Esophagus muscularis mucosa (tissue), 4 donors: ENCODE data around the gene DENND2A. TPM values are rescaled to one million over a fixed set of nuclear protein-coding genes. Genes with fewer than 3 reads are reported as not detected.

Source experiments
- DNase-seq: peaks from one replicate; pipeline ENCODE4 v3.0.0-alpha.2; 2017; ENCODE audit errors: extremely low spot score
- H3K27ac ChIP-seq, 4 donors: fragments of 200-600 bp; sonication (generic); replicated peaks in 1 of 4; 1 replicate in 3 of 4; 2 replicates in 1 of 4; pipeline ENCODE4 v1.5.1; 2016 to 2019; ENCODE audit warnings: mild to moderate bottlenecking in 1 of 4
- H3K27me3 ChIP-seq, 4 donors: fragments of 200-600 bp; sonication (generic); one replicate each; pipeline versions ENCODE4 v1.5.1 to v1.6.0; 2016 to 2019
- H3K36me3 ChIP-seq, 4 donors: fragments of 200-600 bp; sonication (generic); one replicate each; pipeline ENCODE4 v1.5.1; 2016 to 2019
- H3K4me1 ChIP-seq, 4 donors: fragments of 200-600 bp; sonication (generic); one replicate each; pipeline ENCODE4 v1.5.1; 2016 to 2019
- H3K4me3 ChIP-seq, 4 donors: fragments of 200-600 bp; sonication (generic); 1 replicate in 2 of 4; 2 replicates in 2 of 4; pipeline ENCODE4 v1.5.1; 2016 to 2019; ENCODE audit warnings: mild to moderate bottlenecking in 4 of 4, moderate library complexity in 1 of 4
- H3K9me3 ChIP-seq, 4 donors: fragments of 200-600 bp; sonication (generic); 1 replicate in 3 of 4; 2 replicates in 1 of 4; pipeline ENCODE4 v1.5.1; 2016 to 2019
- EP300 ChIP-seq: sonication (generic); formaldehyde crosslinking; IDR thresholded peaks from one replicate; pipeline ENCODE4 v1.6.1; 2017; ENCODE audit warnings: antibody characterized with exemption
- POLR2A ChIP-seq: fragments of 450-650 bp; IDR thresholded peaks from one replicate; pipeline ENCODE4 v1.6.1; 2017; ENCODE audit warnings: antibody characterized with exemption, moderate library complexity, mild to moderate bottlenecking, low read depth
- POLR2AphosphoS5 ChIP-seq, 2 donors: sonication (generic); formaldehyde crosslinking; IDR thresholded peaks; one replicate each; pipeline ENCODE4 v1.6.1; 2017; ENCODE audit warnings: antibody characterized with exemption in 2 of 2
- WGBS: methylation state at CpG from one replicate; pipeline ENCODE4 v1.1.5; 2018; 5-methylcytosine and 5-hydroxymethylcytosine counted together
- intact Hi-C: fragments of 100-400 bp; cut with DNase I; formaldehyde crosslinking; loops from one replicate; pipeline ENCODE4 v1.15.1; 2023
- total RNA-seq, 4 donors: library from RNA; depleted of rRNA; stranded (reverse); fragments of >200 nt; gene quantifications; one replicate each; pipeline versions ENCODE4 v1.1.0 to v1.2.1, GENCODE V29; 2016
- TF ChIP-seq, protein P1 (sequence below), 3 experiments: fragments of 200-600 bp in 2 of 3; fragments of 450-650 bp in 1 of 3; sonication (generic) in 2 of 3; IDR thresholded peaks; one replicate each; pipeline ENCODE4 v1.5.1; 2017 to 2019; ENCODE audit warnings: antibody characterized with exemption in 3 of 3, mild to moderate bottlenecking in 2 of 3, moderate library complexity in 1 of 3

DENND2A gene, protein sequence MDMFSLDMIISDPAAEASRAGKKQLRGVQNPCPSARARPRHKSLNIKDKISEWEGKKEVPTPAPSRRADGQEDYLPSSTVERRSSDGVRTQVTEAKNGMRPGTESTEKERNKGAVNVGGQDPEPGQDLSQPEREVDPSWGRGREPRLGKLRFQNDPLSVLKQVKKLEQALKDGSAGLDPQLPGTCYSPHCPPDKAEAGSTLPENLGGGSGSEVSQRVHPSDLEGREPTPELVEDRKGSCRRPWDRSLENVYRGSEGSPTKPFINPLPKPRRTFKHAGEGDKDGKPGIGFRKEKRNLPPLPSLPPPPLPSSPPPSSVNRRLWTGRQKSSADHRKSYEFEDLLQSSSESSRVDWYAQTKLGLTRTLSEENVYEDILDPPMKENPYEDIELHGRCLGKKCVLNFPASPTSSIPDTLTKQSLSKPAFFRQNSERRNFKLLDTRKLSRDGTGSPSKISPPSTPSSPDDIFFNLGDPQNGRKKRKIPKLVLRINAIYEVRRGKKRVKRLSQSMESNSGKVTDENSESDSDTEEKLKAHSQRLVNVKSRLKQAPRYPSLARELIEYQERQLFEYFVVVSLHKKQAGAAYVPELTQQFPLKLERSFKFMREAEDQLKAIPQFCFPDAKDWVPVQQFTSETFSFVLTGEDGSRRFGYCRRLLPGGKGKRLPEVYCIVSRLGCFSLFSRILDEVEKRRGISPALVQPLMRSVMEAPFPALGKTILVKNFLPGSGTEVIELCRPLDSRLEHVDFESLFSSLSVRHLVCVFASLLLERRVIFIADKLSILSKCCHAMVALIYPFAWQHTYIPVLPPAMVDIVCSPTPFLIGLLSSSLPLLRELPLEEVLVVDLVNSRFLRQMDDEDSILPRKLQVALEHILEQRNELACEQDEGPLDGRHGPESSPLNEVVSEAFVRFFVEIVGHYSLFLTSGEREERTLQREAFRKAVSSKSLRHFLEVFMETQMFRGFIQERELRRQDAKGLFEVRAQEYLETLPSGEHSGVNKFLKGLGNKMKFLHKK
- total RNA-seq, result 10 to 100 TPM; 46.4 to 77.2 (median 59.2) TPM

DNA sequence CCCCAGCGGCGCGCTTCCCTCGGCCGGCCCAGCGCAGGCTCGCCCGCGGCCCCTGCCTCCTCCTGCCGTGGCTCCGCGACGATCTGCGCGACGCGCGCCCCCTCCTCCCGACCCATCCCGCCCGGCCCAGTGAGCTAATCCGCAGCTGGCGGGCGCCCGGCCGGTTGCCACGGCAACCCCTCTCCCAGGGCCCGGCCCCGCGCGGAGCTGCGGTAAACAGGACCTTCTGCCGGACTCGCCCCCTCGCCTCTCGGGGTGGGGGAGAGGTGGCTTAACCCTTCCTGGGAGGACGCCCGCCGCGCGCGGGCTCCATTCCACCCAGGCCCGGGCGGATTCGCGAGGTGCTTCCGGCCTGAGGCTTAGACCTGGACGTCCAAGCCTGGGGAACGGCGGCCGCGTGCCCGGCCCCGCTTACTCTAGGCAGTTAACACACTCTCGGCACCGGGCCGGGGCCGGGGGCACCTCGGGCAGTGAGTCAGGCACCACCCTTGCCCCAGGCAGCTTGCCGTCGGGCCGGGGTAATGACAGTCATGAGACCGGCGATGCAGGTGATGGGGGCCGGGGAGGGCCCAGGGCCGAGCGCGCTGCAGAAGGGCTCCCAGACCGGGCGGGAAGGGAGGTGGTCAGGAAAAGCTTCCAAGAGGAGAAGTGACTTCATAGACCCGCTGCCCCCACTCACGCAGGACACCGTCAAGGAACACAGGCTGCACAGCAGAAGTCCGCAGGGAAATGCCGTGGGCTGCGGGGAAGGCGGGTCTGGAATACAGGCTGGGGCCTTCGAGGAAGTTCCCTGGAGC is at the start of gene DENND2A:
Gene DENND2A (minus strand): TSS at position 87 of the 797 bp plus-strand sequence. CDS start 38,416 bp downstream, outside the sequence.
- TF ChIP-seq POLR2AphosphoS5 (IDR thresholded peaks at IDR 0.05) (peak; percentile 47 to 54), POLR2A (no peak), EP300 (peak; percentile 56)
- TF ChIP-seq, protein P1, sequence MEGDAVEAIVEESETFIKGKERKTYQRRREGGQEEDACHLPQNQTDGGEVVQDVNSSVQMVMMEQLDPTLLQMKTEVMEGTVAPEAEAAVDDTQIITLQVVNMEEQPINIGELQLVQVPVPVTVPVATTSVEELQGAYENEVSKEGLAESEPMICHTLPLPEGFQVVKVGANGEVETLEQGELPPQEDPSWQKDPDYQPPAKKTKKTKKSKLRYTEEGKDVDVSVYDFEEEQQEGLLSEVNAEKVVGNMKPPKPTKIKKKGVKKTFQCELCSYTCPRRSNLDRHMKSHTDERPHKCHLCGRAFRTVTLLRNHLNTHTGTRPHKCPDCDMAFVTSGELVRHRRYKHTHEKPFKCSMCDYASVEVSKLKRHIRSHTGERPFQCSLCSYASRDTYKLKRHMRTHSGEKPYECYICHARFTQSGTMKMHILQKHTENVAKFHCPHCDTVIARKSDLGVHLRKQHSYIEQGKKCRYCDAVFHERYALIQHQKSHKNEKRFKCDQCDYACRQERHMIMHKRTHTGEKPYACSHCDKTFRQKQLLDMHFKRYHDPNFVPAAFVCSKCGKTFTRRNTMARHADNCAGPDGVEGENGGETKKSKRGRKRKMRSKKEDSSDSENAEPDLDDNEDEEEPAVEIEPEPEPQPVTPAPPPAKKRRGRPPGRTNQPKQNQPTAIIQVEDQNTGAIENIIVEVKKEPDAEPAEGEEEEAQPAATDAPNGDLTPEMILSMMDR (IDR thresholded peaks at IDR 0.05), result no peak
- intact Hi-C loops, result loop anchor here (2.0 kb wide), 1 partner anchor 74 kb away; no protein-coding TSS in a partner anchor
- peak within 1 kb of the TSS; percentile 91 to 98 (median 97) for H3K27ac ChIP-seq

GRCh38 chr7:140689199-140690152 is 48.9 kb upstream of the DENND2A start:
- Histone ChIP-seq H3K27me3 (no peaks in the 10 kb centered on the region), H3K9me3 (no peaks in the 10 kb centered on the region), H3K4me1 (no peaks in the 10 kb centered on the region), H3K4me3 (no peak overlapping the region), H3K36me3 (peaks cover 21 to 99% (median 70%) of the 10 kb centered on the region in 4 donors), H3K27ac (no peak overlapping the region)
- TF ChIP-seq POLR2AphosphoS5 (IDR thresholded peaks at IDR 0.05), result no peak
- no peak for TF ChIP-seq EP300
- TF ChIP-seq, protein P1 (IDR thresholded peaks at IDR 0.05), result no peak
- TF ChIP-seq POLR2A, result no peak
- WGBS, result 93% methylated on average over 16 of the region's 16 CpGs
- DNase-seq, result no peak
- intact Hi-C loops, result loop anchor here (10.0 kb wide), 1 partner anchor 325 kb away; the partner anchor contains the start of gene MRPS33

More for the DNA sequence above, at the start of gene DENND2A:
- Histone ChIP-seq H3K27me3 (peaks cover 0 to 3% (median 0%) of the 10 kb centered on the region in 4 donors), H3K4me3 (peak within 1 kb of the TSS; percentile 68 to 92 (median 88)), H3K4me1 (peaks cover 39 to 72% (median 70%) of the 10 kb centered on the region in 4 donors), H3K36me3 (no peaks in the 10 kb centered on the region), H3K9me3 (no peaks in the 10 kb centered on the region)
- DNase-seq, result no peak
- WGBS, result 4% methylated on average over 17 of the region's 78 CpGs

DNA sequence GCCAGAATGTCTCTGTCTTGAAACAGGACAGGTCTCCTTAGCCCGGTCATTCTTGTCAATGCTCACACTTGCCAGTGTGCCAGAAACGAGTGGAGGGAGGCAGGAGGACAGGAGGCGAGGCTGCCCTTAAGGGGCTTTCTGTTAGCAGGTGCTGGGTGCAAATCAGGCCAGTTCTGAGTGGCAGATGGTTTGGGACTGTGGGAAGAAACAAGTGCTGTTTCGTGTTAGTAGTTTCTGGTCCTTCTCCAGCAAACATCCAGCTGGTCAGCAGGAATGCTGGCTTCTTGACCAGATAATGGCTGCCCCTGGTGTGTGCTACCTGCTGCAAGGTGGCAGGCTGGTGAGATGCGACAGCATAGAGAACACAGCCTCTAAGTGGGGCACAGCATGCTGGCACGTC is 47.7 kb upstream of the DENND2A start:
- 88% methylated on average over 6 of the region's 6 CpGs for WGBS
- TF ChIP-seq EP300 (no peak), POLR2A (no peak), POLR2AphosphoS5 (IDR thresholded peaks at IDR 0.05) (no peak)
- TF ChIP-seq, protein P1 (IDR thresholded peaks at IDR 0.05), result no peak
- H3K27me3 ChIP-seq, result no peaks in the 10 kb centered on the region
- intact Hi-C loops, result no loop called here
- no peaks in the 10 kb centered on the region for H3K9me3 ChIP-seq
- no peak for DNase-seq
- no peaks in the 10 kb centered on the region for H3K4me1 ChIP-seq
- H3K4me3 ChIP-seq, result no peak overlapping the region
- H3K27ac ChIP-seq, result no peak overlapping the region
- peaks cover 22 to 100% (median 74%) of the 10 kb centered on the region in 4 donors for H3K36me3 ChIP-seq
